K562 (cell line): Measurements from ENCODE around the gene TRIM3. TPM values are rescaled to one million over a fixed set of nuclear protein-coding genes. Genes with fewer than 3 reads are reported as not detected.
A peak's percentile ranks its signal among the peaks of the same experiment; 100 is the strongest.

Experiments
- ATF7 ChIP-seq: fragments of 450-650 bp; IDR thresholded peaks from 2 replicates; pipeline ENCODE4 v1.7.1; 2014; ENCODE audit warnings: mild to moderate bottlenecking, moderate library complexity
- BACH1 ChIP-seq: fragments of 200-800 bp; sonication (Bioruptor generic); IDR thresholded peaks from 2 replicates; pipeline ENCODE4 v1.6.1; 2016; ENCODE audit warnings: missing genetic modification characterization, missing compliant biosample characterization
- FOXM1 ChIP-seq, 2 experiments: fragments of 450-650 bp in 1 of 2; sonication (generic) in 1 of 2; formaldehyde crosslinking in 1 of 2; IDR thresholded peaks; 2 replicates each; pipeline versions ENCODE4 v1.6.1 to v1.9.0; 2017 to 2022; ENCODE audit warnings: low read depth in 2 of 2, mild to moderate bottlenecking in 2 of 2, missing genetic modification reagents in 1 of 2, moderate library complexity in 1 of 2
- GMEB1 ChIP-seq: fragments of 250-450 bp; sonication (Bioruptor Pico); IDR thresholded peaks from 2 replicates; pipeline ENCODE4 v1.4.0; 2020; ENCODE audit warnings: mild to moderate bottlenecking
- KDM5B ChIP-seq: fragments of 200-600 bp; sonication (generic); IDR thresholded peaks from 2 replicates; pipeline ENCODE4 v1.6.1; 2012; ENCODE audit warnings: low read depth, mild to moderate bottlenecking, moderate library complexity, low read length, control low read depth, inconsistent platforms; ENCODE audit not compliant: insufficient replicate concordance
- LARP7 ChIP-seq: fragments of 450-650 bp; IDR thresholded peaks from 2 replicates; pipeline ENCODE4 v1.6.1; 2016
- NCOA1 ChIP-seq: fragments of 450-650 bp; IDR thresholded peaks from 2 replicates; pipeline ENCODE4 v1.6.1; 2016; ENCODE audit warnings: low read depth
- PHF20 ChIP-seq: fragments of 450-650 bp; IDR thresholded peaks from 2 replicates; pipeline ENCODE4 v1.6.1; 2018; ENCODE audit not compliant: partially characterized antibody
- PHF21A ChIP-seq: fragments of 450-650 bp; IDR thresholded peaks from 2 replicates; pipeline ENCODE4 v1.6.1; 2017; ENCODE audit warnings: low read depth, borderline replicate concordance
- POLR2A ChIP-seq: fragments of 450-650 bp; conservative IDR thresholded peaks from 2 replicates; pipeline ENCODE4 v1.6.1; 2016
- RAD51 ChIP-seq: fragments of 450-650 bp; IDR thresholded peaks from 2 replicates; pipeline ENCODE4 v1.7.1; 2016; ENCODE audit warnings: low read depth, mild to moderate bottlenecking, borderline replicate concordance
- RBFOX2 ChIP-seq: fragments of 200-400 bp; formaldehyde crosslinking; IDR thresholded peaks from 2 replicates; pipeline ENCODE4 v1.6.1; 2017; ENCODE audit warnings: low read depth, mild to moderate bottlenecking, low read length, moderate library complexity
- REST ChIP-seq, 2 experiments: fragments of 450-650 bp; formaldehyde crosslinking in 1 of 2; IDR thresholded peaks; 2 replicates each; pipeline versions ENCODE4 v1.4.0 to v1.6.1; 2014 to 2020; ENCODE audit warnings: mild to moderate bottlenecking in 2 of 2, borderline replicate concordance in 1 of 2, low read depth in 1 of 2
- SPI1 ChIP-seq: IDR thresholded peaks from 2 replicates; pipeline ENCODE4 v1.6.1; 2011; ENCODE audit warnings: low read depth, low read length, control low read depth, borderline replicate concordance
- SRF ChIP-seq, 2 experiments: fragments of 250-450, 450-650 bp in 1 of 2; sonication (Bioruptor Pico) in 1 of 2; sonication (generic) in 1 of 2; formaldehyde crosslinking; IDR thresholded peaks; 2 replicates each; pipeline versions ENCODE4 v1.5.0 to v1.5.1; 2020 to 2022; ENCODE audit warnings: mild to moderate bottlenecking in 1 of 2, missing genetic modification reagents in 1 of 2
- STAT5B ChIP-seq: fragments of 250-450 bp; sonication (Bioruptor Pico); IDR thresholded peaks from 2 replicates; pipeline ENCODE4 v1.8.0; 2021; ENCODE audit warnings: mild to moderate bottlenecking, inconsistent platforms
- TCF3 ChIP-seq: sonication (generic); formaldehyde crosslinking; IDR thresholded peaks from 2 replicates; pipeline ENCODE4 v1.4.0; 2020; ENCODE audit warnings: mild to moderate bottlenecking, missing genetic modification reagents
- ZNF324 ChIP-seq: fragments of 250-450 bp; sonication (Bioruptor Pico); IDR thresholded peaks from 2 replicates; pipeline ENCODE4 v1.4.0; 2020; ENCODE audit warnings: mild to moderate bottlenecking
- ZNF584 ChIP-seq: fragments of 200-800 bp; sonication (Bioruptor generic); IDR thresholded peaks from 2 replicates; pipeline ENCODE4 v1.6.1; 2016; ENCODE audit warnings: low read depth, mild to moderate bottlenecking, missing genetic modification characterization, missing compliant biosample characterization
- polyA plus RNA-seq, 8 experiments: library from polyadenylated mRNA; depleted of rRNA in 4 of 8; stranded (reverse) in 5 of 8; unstranded in 3 of 8; fragments of >200 nt; fragmentation: Nextera tagmentation in 2 of 8; fragmentation: Illumina TruSeq in 1 of 8; extraction: Ambion mirVana in 2 of 8; extraction: Trizol in 1 of 8; gene quantifications; 2 replicates each; pipeline versions ENCODE4 v1.2.1 to v1.2.3, GENCODE V29; 2011 to 2014; ENCODE audit warnings: inconsistent platforms in 1 of 8, missing spikeins in 1 of 8
- total RNA-seq, 7 experiments: library from RNA; depleted of rRNA in 6 of 7; stranded (reverse); fragments of >200 nt in 6 of 7; fragmentation: Illumina TruSeq in 2 of 7; extraction: Trizol in 2 of 7; gene quantifications; 2 replicates each; pipeline versions ENCODE4 v1.2.1 to v1.2.3, GENCODE V29; 2011 to 2021; ENCODE audit warnings: low replicate concordance in 1 of 7

The TRIM3 gene
- total and polyA plus RNA-seq, 9 of the 15 experiments (the other 6 are each of a cell fraction or from before 2014, with no cell fraction given): 0.45 to 9.2 (median 4.7) TPM

- TF ChIP-seq SPI1 (peak; percentile 69), STAT5B (CRISPR knock-in tag) (no peak), RBFOX2 (peak; percentile 29; the same call in 1 of the 2 replicates), LARP7 (no peak), TCF3 (CRISPR knock-in tag) (no peak), ZNF324 (CRISPR knock-in tag) (no peak), RAD51 (no peak), BACH1 (tag) (no peak), PHF20 (no peak), REST (IDR thresholded peaks at IDR 0.05; ENCODE audit: borderline replicate concordance) (no peak), REST (CRISPR knock-in tag; IDR thresholded peaks at IDR 0.05; ENCODE audit: low read depth) (no peak), FOXM1 (IDR thresholded peaks at IDR 0.05; ENCODE audit: low read depth) (no peak), FOXM1 (CRISPR knock-in tag; IDR thresholded peaks at IDR 0.05; ENCODE audit: low read depth) (no peak), PHF21A (no peak), POLR2A (peak; percentile 72), NCOA1 (no peak), ZNF584 (CRISPR knock-in tag) (no peak), KDM5B (peak; percentile 49), ATF7 (peak; percentile 31; the same call in 1 of the 2 replicates), GMEB1 (CRISPR knock-in tag) (no peak), SRF (CRISPR knock-in tag; IDR thresholded peaks at IDR 0.05) (no peak)
Observed at GRCh38 chr11:6468712-6469495, 4.8 kb downstream of the TRIM3 start (continued).
